Fibroblast of lung (primary cell): Measurements from ENCODE around the gene GAB1.

Source experiments
- EZH2 ChIP-seq: IDR thresholded peaks from 2 replicates; pipeline ENCODE4 v1.5.1; 2012; ENCODE audit warnings: low read length, control low read depth, mild to moderate bottlenecking; ENCODE audit errors: missing control alignments
- TF ChIP-seq, protein P1 (sequence below), 2 donors: IDR thresholded peaks in 1 of 2; conservative IDR thresholded peaks in 1 of 2; 1 replicate in 1 of 2; 2 replicates in 1 of 2; pipeline ENCODE4 v1.5.1; 2011 to 2012; ENCODE audit warnings: low read length in 2 of 2, control low read depth in 1 of 2, inconsistent platforms in 1 of 2, low read depth in 1 of 2, mild to moderate bottlenecking in 1 of 2

DNA sequence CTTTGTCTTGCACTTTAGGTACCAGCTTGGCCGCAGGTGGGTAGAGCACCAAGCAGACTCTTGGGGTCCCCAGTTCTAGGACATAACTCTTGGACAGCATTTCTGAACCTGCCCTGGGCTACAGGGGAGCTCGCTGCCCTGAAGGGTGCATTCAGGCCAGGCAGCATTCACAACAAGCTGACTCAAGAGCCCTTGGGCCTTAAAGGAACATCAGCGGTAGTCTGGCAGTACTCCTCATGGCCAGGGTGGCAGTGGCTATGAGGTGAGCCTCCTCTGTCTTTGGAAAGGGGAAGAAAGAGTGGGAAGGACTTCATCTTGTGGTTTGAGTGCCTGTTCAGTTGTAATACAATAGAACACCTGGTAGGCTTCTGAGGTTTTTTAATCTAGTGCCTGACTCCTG lies 152.0 kb downstream of the GAB1 start:
- TF ChIP-seq, protein P1, sequence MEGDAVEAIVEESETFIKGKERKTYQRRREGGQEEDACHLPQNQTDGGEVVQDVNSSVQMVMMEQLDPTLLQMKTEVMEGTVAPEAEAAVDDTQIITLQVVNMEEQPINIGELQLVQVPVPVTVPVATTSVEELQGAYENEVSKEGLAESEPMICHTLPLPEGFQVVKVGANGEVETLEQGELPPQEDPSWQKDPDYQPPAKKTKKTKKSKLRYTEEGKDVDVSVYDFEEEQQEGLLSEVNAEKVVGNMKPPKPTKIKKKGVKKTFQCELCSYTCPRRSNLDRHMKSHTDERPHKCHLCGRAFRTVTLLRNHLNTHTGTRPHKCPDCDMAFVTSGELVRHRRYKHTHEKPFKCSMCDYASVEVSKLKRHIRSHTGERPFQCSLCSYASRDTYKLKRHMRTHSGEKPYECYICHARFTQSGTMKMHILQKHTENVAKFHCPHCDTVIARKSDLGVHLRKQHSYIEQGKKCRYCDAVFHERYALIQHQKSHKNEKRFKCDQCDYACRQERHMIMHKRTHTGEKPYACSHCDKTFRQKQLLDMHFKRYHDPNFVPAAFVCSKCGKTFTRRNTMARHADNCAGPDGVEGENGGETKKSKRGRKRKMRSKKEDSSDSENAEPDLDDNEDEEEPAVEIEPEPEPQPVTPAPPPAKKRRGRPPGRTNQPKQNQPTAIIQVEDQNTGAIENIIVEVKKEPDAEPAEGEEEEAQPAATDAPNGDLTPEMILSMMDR (conservative IDR thresholded peaks at IDR 0.05 in 1 of 2, IDR thresholded peaks at IDR 0.05 in 1 of 2; ENCODE audit: low read depth in 1 of 2, low read length in 2 of 2) = no peak
- TF ChIP-seq EZH2 = no peak
